SHP77 treated with DMSO at 0.1 percent for 48 hours (cell line): ENCODE results near the gene SPAG16.

Experiments used
- DNase-seq: peaks from one replicate; lab custom pipeline; 2025; lab: John Stamatoyannopoulos, UW

SPAG16 gene

GRCh38 chr2:214077727-214078126 lies 793.5 kb downstream of the SPAG16 start:
- no peak for DNase-seq

GRCh38 chr2:214079032-214079431 lies 794.8 kb downstream of the SPAG16 start:
- DNase-seq, result no peak

GRCh38 chr2:214088536-214088935 lies 804.3 kb downstream of the SPAG16 start:
- no peak for DNase-seq

GRCh38 chr2:214096208-214096715 lies 812.0 kb downstream of the SPAG16 start:
- DNase-seq, result no peak

GRCh38 chr2:214098811-214099210 lies 814.5 kb downstream of the SPAG16 start:
- no peak for DNase-seq

- DNase-seq, result no peak
Measured at GRCh38 chr2:214100488-214100887, 816.2 kb downstream of the SPAG16 start.

- peak; percentile 48 for DNase-seq
Measured at GRCh38 chr2:214103276-214104001, 819.2 kb downstream of the SPAG16 start.

- DNase-seq, result no peak
Measured at GRCh38 chr2:214104219-214104618, 820.0 kb downstream of the SPAG16 start.

- no peak for DNase-seq
Measured at GRCh38 chr2:214104967-214105366, 820.7 kb downstream of the SPAG16 start.

GRCh38 chr2:214107726-214108125 lies 823.5 kb downstream of the SPAG16 start:
- no peak for DNase-seq

GRCh38 chr2:214108598-214108997 lies 824.3 kb downstream of the SPAG16 start:
- no peak for DNase-seq

- no peak for DNase-seq
Measured at GRCh38 chr2:214117054-214117453, 832.8 kb downstream of the SPAG16 start.

- DNase-seq, result no peak
Measured at GRCh38 chr2:214126135-214126534, 841.9 kb downstream of the SPAG16 start.

GRCh38 chr2:214127170-214127569 lies 842.9 kb downstream of the SPAG16 start:
- DNase-seq, result no peak

GRCh38 chr2:214127571-214127970 lies 843.3 kb downstream of the SPAG16 start:
- DNase-seq, result no peak

GRCh38 chr2:214128040-214128439 lies 843.8 kb downstream of the SPAG16 start:
- no peak for DNase-seq

GRCh38 chr2:214130114-214130513 lies 845.9 kb downstream of the SPAG16 start:
- DNase-seq, result no peak

GRCh38 chr2:214135966-214136365 lies 851.7 kb downstream of the SPAG16 start:
- DNase-seq, result no peak

GRCh38 chr2:214138779-214139178 lies 854.5 kb downstream of the SPAG16 start:
- DNase-seq, result no peak

- DNase-seq, result no peak
Measured at GRCh38 chr2:214139630-214140284, 855.5 kb downstream of the SPAG16 start.

GRCh38 chr2:214156971-214157370 lies 872.7 kb downstream of the SPAG16 start:
- DNase-seq, result no peak

GRCh38 chr2:214158851-214159250 lies 874.6 kb downstream of the SPAG16 start:
- DNase-seq, result no peak

GRCh38 chr2:214169281-214169680 lies 885.0 kb downstream of the SPAG16 start:
- DNase-seq, result no peak

- no peak for DNase-seq
Measured at GRCh38 chr2:214169736-214170135, 885.5 kb downstream of the SPAG16 start.
